ENCODE results near the gene IL17RB. TPM values are rescaled to one million over a fixed set of nuclear protein-coding genes. Genes with fewer than 3 reads are reported as not detected.

The IL17RB gene
- total RNA-seq, 1 experiment from 2014 or later: 0.19 TPM

- Mint-ChIP-seq H3K4me1 (ENCODE audit: insufficient read depth, unreplicated experiment) (no peaks in the 10 kb centered on the region), H3K4me3 (ENCODE audit: unreplicated experiment) (no peak overlapping the region), H3K36me3 (ENCODE audit: insufficient read depth, unreplicated experiment) (no peaks in the 10 kb centered on the region), H3K27ac (ENCODE audit: low read depth, unreplicated experiment) (no peak overlapping the region), H3K27me3 (ENCODE audit: insufficient read depth, unreplicated experiment) (peaks cover 86% of the 10 kb centered on the region), H3K9me3 (ENCODE audit: unreplicated experiment) (no peaks in the 10 kb centered on the region)
- ChIA-PET POLR2A (no interaction called here), CTCF (no interaction called here)
- no peak for DNase-seq (ENCODE audit: unreplicated experiment)
- BruUV-seq (replicated peaks): no TSS peak
- intact Hi-C loops (cut with micrococcal nuclease): no loop called here
- TF ChIP-seq CTCF (IDR thresholded peaks at IDR 0.05; ENCODE audit: unreplicated experiment): no peak
These were observed 67.0 kb downstream of the IL17RB start for GRCh38 chr3:53913401-53913800.

Other genes starting within 250 kb of the IL17RB start
- 0.49 and 0.56 TPM in 2 replicates for gene CHDH, start 149 bp upstream of the IL17RB start, total RNA-seq (2022)
- 27.7 and 37.1 TPM in 2 replicates for gene ACTR8, start 35.6 kb downstream of the IL17RB start, total RNA-seq (2022)
- gene SELENOK, start 45.3 kb downstream of the IL17RB start, total RNA-seq (2022): 55.6 and 66.4 TPM in 2 replicates